Measurements from ENCODE around the gene SRGAP2C.
"Not testable (repeated sequence)": the region's sequence is repeated elsewhere in the genome, so short reads cannot be mapped to it uniquely, and the experiment has no call there.

Gene SRGAP2C

DNA sequence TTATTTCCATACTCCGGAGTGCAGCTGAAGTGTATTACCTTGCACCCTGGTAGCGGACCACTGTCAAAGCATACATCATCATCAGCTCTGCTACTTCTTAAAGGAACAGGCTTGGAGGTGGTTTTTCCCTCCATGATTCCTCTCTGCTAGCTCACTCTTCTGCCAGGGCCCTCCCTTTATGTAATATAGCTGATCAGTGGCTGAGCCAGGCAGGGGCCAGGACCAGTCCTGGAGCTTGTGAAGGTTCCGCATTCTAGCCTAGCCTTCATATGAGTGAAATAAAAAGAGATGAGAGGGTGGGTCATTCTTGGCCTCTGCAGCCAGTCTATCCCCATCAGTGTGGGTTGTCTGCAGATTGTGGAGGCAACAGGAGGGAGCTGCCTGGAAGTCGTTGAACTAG is 200.0 kb downstream of the SRGAP2C start:
- not testable (repeated sequence) for H3K23ac ChIP-seq (ENCODE audit: low read length); H2BK120ac ChIP-seq (ENCODE audit: insufficient read depth, low read length, poor library complexity); H3K79me2 ChIP-seq (ENCODE audit: control insufficient read depth, insufficient read depth, low read length, poor library complexity); H3K79me1 ChIP-seq (ENCODE audit: low read length); H2BK12ac ChIP-seq (ENCODE audit: low read length); H4K8ac ChIP-seq (ENCODE audit: low read depth, low read length); H3K36me3 ChIP-seq (ENCODE audit: control insufficient read depth in 1 of 2, insufficient read depth in 2 of 2, low read length in 2 of 2); H3K4me2 ChIP-seq (ENCODE audit: low read length); H3K4ac ChIP-seq (ENCODE audit: low read depth, low read length); H3K14ac ChIP-seq (ENCODE audit: low read length); H4K91ac ChIP-seq (ENCODE audit: low read depth, low read length); H3K4me1 ChIP-seq (ENCODE audit: control insufficient read depth in 1 of 2, insufficient read depth in 2 of 2, low read length in 2 of 2); H3K4me3 ChIP-seq (ENCODE audit: low read depth, low read length); H2AFZ ChIP-seq (ENCODE audit: insufficient read depth, low read length, poor library complexity); H3K18ac ChIP-seq (ENCODE audit: low read length); H3K27ac ChIP-seq (ENCODE audit: low read depth, low read length); H2BK5ac ChIP-seq (ENCODE audit: low read depth, low read length, poor library complexity); H4K12ac ChIP-seq (ENCODE audit: low read depth, low read length); H2AK5ac ChIP-seq (ENCODE audit: low read length); H3K9ac ChIP-seq (ENCODE audit: low read length); H3K9me3 ChIP-seq (ENCODE audit: insufficient read depth, low read depth, low read length); H3K27me3 ChIP-seq (ENCODE audit: insufficient read depth, low read length)
- WGBS (ENCODE audit: extremely low coverage, insufficient coverage, insufficient read length) = no CpG with 5 or more reads among the region's 4 CpGs
- peak in 1 of 2 donors; percentile 0 for DNase-seq

DNA sequence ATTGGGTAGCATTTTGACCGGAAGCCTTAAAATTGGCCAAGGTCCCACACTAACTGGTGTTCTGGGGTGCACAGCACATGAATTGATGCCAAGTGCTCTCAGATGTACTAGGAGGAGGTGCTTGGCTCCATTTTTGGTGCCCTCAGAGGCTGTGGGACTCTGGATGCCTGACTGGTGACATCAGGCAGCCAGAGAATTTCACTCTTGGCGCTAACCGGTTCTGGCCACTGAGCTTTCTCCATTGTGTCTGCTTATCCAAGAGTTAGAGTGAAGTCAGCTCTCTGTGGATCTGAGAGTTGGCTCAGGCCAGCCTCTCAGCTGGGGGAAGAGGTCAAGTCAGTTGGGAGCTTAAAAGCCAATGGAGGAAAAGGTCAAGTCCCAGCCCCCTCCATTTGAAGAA is 200.4 kb downstream of the SRGAP2C start:
- H2AFZ ChIP-seq (ENCODE audit: insufficient read depth, low read length, poor library complexity); H4K8ac ChIP-seq (ENCODE audit: low read depth, low read length); H2AK5ac ChIP-seq (ENCODE audit: low read length); H3K79me2 ChIP-seq (ENCODE audit: control insufficient read depth, insufficient read depth, low read length, poor library complexity); H3K27ac ChIP-seq (ENCODE audit: low read depth, low read length); H3K27me3 ChIP-seq (ENCODE audit: insufficient read depth, low read length); H3K14ac ChIP-seq (ENCODE audit: low read length); H3K4ac ChIP-seq (ENCODE audit: low read depth, low read length); H2BK12ac ChIP-seq (ENCODE audit: low read length); DNase-seq; H3K4me3 ChIP-seq (ENCODE audit: low read depth, low read length); H3K4me2 ChIP-seq (ENCODE audit: low read length); H3K9me3 ChIP-seq (ENCODE audit: insufficient read depth, low read depth, low read length); H3K23ac ChIP-seq (ENCODE audit: low read length); H4K91ac ChIP-seq (ENCODE audit: low read depth, low read length); H2BK5ac ChIP-seq (ENCODE audit: low read depth, low read length, poor library complexity); H2BK120ac ChIP-seq (ENCODE audit: insufficient read depth, low read length, poor library complexity); H4K12ac ChIP-seq (ENCODE audit: low read depth, low read length); H3K9ac ChIP-seq (ENCODE audit: low read length); H3K36me3 ChIP-seq (ENCODE audit: control insufficient read depth in 1 of 2, insufficient read depth in 2 of 2, low read length in 2 of 2); H3K79me1 ChIP-seq (ENCODE audit: low read length); H3K4me1 ChIP-seq (ENCODE audit: control insufficient read depth in 1 of 2, insufficient read depth in 2 of 2, low read length in 2 of 2); H3K18ac ChIP-seq (ENCODE audit: low read length): not testable (repeated sequence)
- WGBS (ENCODE audit: extremely low coverage, insufficient coverage, insufficient read length) = no CpG with 5 or more reads among the region's 3 CpGs

DNA sequence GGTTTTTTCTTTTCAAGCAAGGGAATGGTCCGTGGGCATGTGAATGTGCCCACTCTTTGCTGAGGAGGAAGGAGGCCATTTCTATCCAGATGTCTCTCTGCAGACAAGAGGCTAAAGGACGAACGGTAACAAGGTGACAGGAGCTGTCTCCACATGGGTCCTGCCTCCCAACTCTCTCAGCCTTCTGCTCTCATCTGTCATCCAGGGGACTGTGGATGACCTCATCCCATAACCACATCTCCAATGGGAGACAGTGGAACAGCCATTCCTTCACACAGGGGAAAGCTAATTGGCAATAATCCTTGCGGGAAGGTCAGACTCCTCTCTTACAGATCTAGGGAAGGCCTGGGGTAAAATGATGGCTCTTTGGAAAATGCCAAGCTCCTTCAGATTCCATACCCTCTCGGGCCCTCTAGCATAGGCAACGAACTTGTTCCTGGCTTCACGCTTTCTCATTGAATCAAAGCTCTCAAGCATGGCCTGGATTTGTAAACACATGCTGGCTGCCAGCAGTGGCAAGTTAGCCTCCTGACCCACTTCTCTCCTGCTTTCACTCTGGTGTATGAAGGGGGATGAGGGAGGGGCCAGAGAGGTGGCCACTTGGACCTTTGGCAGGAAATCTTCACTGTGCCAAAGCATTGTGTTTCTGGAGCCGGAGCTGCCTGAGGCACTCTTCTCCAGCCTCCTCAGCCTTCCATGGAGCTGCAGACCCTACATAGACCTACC is 201.0 kb downstream of the SRGAP2C start:
- not testable (repeated sequence) for H4K12ac ChIP-seq (ENCODE audit: low read depth, low read length); H3K79me2 ChIP-seq (ENCODE audit: control insufficient read depth, insufficient read depth, low read length, poor library complexity); H2AFZ ChIP-seq (ENCODE audit: insufficient read depth, low read length, poor library complexity); H3K4me1 ChIP-seq (ENCODE audit: control insufficient read depth in 1 of 2, insufficient read depth in 2 of 2, low read length in 2 of 2); H3K9ac ChIP-seq (ENCODE audit: low read length); H3K79me1 ChIP-seq (ENCODE audit: low read length); H3K18ac ChIP-seq (ENCODE audit: low read length); H3K14ac ChIP-seq (ENCODE audit: low read length); H3K27me3 ChIP-seq (ENCODE audit: insufficient read depth, low read length); H3K23ac ChIP-seq (ENCODE audit: low read length); H3K9me3 ChIP-seq (ENCODE audit: insufficient read depth, low read depth, low read length); H2AK5ac ChIP-seq (ENCODE audit: low read length); H3K27ac ChIP-seq (ENCODE audit: low read depth, low read length); H2BK12ac ChIP-seq (ENCODE audit: low read length); H3K4me3 ChIP-seq (ENCODE audit: low read depth, low read length); H2BK5ac ChIP-seq (ENCODE audit: low read depth, low read length, poor library complexity); H4K91ac ChIP-seq (ENCODE audit: low read depth, low read length); H4K8ac ChIP-seq (ENCODE audit: low read depth, low read length); H2BK120ac ChIP-seq (ENCODE audit: insufficient read depth, low read length, poor library complexity); H3K4ac ChIP-seq (ENCODE audit: low read depth, low read length); H3K4me2 ChIP-seq (ENCODE audit: low read length); DNase-seq; H3K36me3 ChIP-seq (ENCODE audit: control insufficient read depth in 1 of 2, insufficient read depth in 2 of 2, low read length in 2 of 2)
- no CpG with 5 or more reads among the region's 8 CpGs for WGBS (ENCODE audit: extremely low coverage, insufficient coverage, insufficient read length)

DNA sequence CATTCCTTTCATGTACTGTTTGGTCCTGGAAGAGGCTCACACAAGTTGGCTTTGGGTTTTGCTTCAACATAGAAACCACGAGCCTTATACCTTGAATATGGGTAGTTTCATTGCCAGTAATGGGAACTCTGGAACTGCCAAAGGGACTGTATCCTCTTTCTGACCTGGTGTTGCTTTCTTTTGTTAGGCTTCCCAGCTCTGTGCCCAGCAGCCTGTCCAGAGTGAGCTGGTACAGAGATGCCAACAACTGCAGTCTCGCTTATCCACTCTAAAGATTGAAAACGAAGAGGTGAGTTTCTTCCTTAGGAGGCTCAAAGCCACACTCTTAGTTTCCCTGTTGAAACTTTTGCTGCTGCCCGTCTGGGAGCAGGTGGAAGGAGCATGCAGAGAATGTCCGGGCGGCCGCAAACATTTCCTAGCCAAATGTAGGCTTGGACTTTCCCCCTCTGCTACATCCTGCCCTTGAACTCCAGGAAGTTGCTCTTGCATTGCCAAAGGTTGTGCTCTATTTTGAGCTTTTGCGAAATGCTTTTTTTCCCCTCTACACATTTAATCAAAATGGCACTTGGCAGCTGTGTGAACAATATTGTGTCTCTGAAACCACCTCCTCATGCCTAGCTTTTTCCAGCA is 201.7 kb downstream of the SRGAP2C start:
- H2BK120ac ChIP-seq (ENCODE audit: insufficient read depth, low read length, poor library complexity); H4K12ac ChIP-seq (ENCODE audit: low read depth, low read length); H3K79me1 ChIP-seq (ENCODE audit: low read length); H3K14ac ChIP-seq (ENCODE audit: low read length); H2BK12ac ChIP-seq (ENCODE audit: low read length); H3K27me3 ChIP-seq (ENCODE audit: insufficient read depth, low read length); H3K79me2 ChIP-seq (ENCODE audit: control insufficient read depth, insufficient read depth, low read length, poor library complexity); DNase-seq; H3K4me3 ChIP-seq (ENCODE audit: low read depth, low read length); H3K4ac ChIP-seq (ENCODE audit: low read depth, low read length); H2AK5ac ChIP-seq (ENCODE audit: low read length); H2AFZ ChIP-seq (ENCODE audit: insufficient read depth, low read length, poor library complexity); H3K27ac ChIP-seq (ENCODE audit: low read depth, low read length); H3K23ac ChIP-seq (ENCODE audit: low read length); H3K9ac ChIP-seq (ENCODE audit: low read length); H3K4me2 ChIP-seq (ENCODE audit: low read length); H4K91ac ChIP-seq (ENCODE audit: low read depth, low read length); H3K18ac ChIP-seq (ENCODE audit: low read length); H3K36me3 ChIP-seq (ENCODE audit: control insufficient read depth in 1 of 2, insufficient read depth in 2 of 2, low read length in 2 of 2); H3K4me1 ChIP-seq (ENCODE audit: control insufficient read depth in 1 of 2, insufficient read depth in 2 of 2, low read length in 2 of 2); H4K8ac ChIP-seq (ENCODE audit: low read depth, low read length); H2BK5ac ChIP-seq (ENCODE audit: low read depth, low read length, poor library complexity); H3K9me3 ChIP-seq (ENCODE audit: insufficient read depth, low read depth, low read length): not testable (repeated sequence)
- WGBS (ENCODE audit: extremely low coverage, insufficient coverage, insufficient read length) = no CpG with 5 or more reads among the region's 8 CpGs

Data from trophoblast cell (in vitro differentiated cells and primary cell).